Nephron (organoid): Measurements from ENCODE around the gene GDF2.

Experiments used
- H3K27ac Mint-ChIP-seq, 3 experiments: 2 replicates each; pipeline ENCODE4 v1.8.0; 2020; ENCODE audit warnings: mixed read lengths in 3 of 3, mild to moderate bottlenecking in 2 of 3, moderate library complexity in 1 of 3
- H3K27me3 Mint-ChIP-seq: 2 replicates; pipeline ENCODE4 v1.8.0; 2021; ENCODE audit warnings: low read depth, mild to moderate bottlenecking, moderate library complexity, mixed read lengths
- H3K36me3 Mint-ChIP-seq: 2 replicates; pipeline ENCODE4 v1.8.0; 2020; ENCODE audit warnings: low read depth, mixed read lengths
- H3K4me1 Mint-ChIP-seq: 2 replicates; pipeline ENCODE4 v1.8.0; 2020; ENCODE audit warnings: mixed read lengths
- H3K4me3 Mint-ChIP-seq, 3 experiments: 2 replicates each; pipeline ENCODE4 v1.8.0; 2020; ENCODE audit warnings: mild to moderate bottlenecking in 3 of 3, mixed read lengths in 3 of 3, moderate library complexity in 2 of 3
- H3K9me3 Mint-ChIP-seq: 2 replicates; pipeline ENCODE4 v1.8.0; 2020; ENCODE audit warnings: mixed read lengths
- CTCF ChIP-seq, 3 experiments: fragments of 200-600 bp; sonication (generic); IDR thresholded peaks; one replicate each; pipeline ENCODE4 v1.5.0; 2021; ENCODE audit warnings: antibody characterized with exemption in 3 of 3; ENCODE audit not compliant: unreplicated experiment in 3 of 3

The GDF2 gene

DNA sequence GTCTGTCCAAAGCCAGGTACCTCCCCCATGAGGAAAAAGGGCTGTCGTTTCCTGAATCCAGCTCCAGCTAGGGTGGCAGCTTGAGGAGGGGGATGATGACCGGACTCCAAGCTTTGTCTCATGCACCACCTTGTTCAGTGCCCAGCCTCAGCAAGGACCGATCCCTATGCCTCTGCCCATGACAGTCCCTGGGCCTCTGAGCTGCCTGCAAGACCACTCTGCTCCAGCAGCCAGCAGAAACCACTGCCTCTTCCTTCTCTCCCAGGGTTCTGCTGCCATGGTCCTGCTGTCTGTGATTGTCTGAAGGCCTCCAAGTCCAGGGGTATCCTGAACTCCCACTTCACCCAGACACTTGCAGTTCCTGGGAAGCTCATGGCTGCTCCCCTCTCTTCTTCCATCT is 43.5 kb upstream of the GDF2 start:
- Mint-ChIP-seq H3K9me3 (peaks cover 4% of the 10 kb centered on the region), H3K36me3 (no peaks in the 10 kb centered on the region), H3K27me3 (peaks cover 33% of the 10 kb centered on the region), H3K4me1 (no peaks in the 10 kb centered on the region), H3K27ac (no peak overlapping the region), H3K4me3 (no peak overlapping the region)
- no peak for TF ChIP-seq CTCF (IDR thresholded peaks at IDR 0.05; ENCODE audit: unreplicated experiment in 3 of 3)

DNA sequence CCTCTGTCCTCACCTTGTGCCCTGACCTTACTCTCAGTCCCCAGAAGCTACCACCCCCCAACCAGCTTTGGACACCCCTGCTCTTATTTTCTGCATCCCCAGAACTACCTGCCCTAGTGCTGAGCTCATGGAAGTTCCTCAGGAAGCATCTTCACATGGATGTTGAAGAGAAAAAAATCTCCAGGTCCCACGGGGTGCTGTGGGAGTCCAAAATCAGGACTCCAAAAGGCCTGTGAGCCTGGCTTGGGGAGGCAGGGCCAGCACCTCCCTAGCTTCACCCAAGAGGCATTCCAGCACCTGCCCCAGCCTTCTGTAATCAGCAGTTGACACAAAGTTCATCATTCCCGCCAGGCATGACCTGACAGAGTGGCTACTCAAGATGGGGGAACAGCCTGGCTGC is 43.0 kb upstream of the GDF2 start:
- Mint-ChIP-seq H3K27me3 (peaks cover 33% of the 10 kb centered on the region), H3K4me3 (no peak overlapping the region), H3K27ac (no peak overlapping the region), H3K4me1 (no peaks in the 10 kb centered on the region), H3K36me3 (no peaks in the 10 kb centered on the region), H3K9me3 (no peaks in the 10 kb centered on the region)
- no peak for TF ChIP-seq CTCF (IDR thresholded peaks at IDR 0.05; ENCODE audit: unreplicated experiment in 3 of 3)

DNA sequence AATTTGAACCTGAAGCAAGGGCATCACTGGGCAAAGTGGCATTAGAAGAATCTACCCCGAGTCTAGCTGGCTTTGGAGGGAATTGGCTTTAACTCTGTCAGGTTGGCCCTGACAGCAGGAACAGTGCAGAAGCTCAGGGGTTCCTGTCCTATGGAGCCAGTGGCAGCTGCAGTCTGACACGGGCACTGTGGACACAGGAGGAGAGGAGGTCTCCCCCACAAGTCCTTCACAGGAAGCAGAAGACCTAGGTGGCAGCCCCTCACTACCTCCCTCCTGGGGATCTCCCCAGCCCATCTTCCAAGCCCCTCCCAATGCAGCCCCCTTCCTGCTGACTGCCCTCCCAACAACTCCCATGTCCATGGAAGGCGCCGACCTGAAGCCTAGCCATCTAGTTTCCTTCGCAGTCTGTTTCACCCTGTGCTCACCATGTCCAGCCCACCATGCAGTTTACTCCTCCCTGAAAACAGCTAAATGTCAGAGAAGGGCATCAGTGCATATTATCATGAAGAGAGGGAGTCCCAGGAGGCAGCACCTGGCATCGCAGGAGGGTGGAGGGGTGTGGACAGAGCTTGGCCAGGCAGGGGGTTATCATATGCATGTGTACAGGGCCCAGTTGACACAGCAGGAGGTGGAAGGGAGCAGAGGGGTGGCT is 40.1 kb upstream of the GDF2 start:
- no peak overlapping the region for H3K27ac Mint-ChIP-seq
- H3K4me3 Mint-ChIP-seq = no peak overlapping the region
- H3K27me3 Mint-ChIP-seq = peaks cover 41% of the 10 kb centered on the region
- H3K9me3 Mint-ChIP-seq = no peaks in the 10 kb centered on the region
- no peaks in the 10 kb centered on the region for H3K36me3 Mint-ChIP-seq
- no peaks in the 10 kb centered on the region for H3K4me1 Mint-ChIP-seq
- TF ChIP-seq CTCF (IDR thresholded peaks at IDR 0.05; ENCODE audit: unreplicated experiment in 3 of 3) = no peak

DNA sequence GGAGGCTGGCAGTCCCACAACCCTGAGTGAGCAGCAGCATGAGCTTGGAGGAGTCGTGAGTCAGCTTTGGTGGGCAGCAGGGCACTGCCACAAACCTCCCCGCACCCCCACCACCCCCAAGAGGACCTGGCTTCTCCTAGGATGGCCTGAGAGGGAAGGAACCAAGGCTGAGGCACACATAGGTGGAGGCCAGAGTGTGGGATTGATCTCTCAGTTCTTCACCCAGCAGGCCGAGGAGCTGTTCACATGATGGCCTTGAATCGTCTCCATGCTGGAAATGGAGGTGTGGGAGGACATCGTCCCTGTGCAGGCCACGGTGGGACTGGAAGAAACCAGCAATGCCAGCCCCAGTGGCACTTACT is 39.6 kb upstream of the GDF2 start:
- H3K4me3 Mint-ChIP-seq = no peak overlapping the region
- TF ChIP-seq CTCF (IDR thresholded peaks at IDR 0.05; ENCODE audit: unreplicated experiment in 3 of 3) = no peak
- H3K4me1 Mint-ChIP-seq = peaks cover 4% of the 10 kb centered on the region
- peaks cover 42% of the 10 kb centered on the region for H3K27me3 Mint-ChIP-seq
- no peak overlapping the region for H3K27ac Mint-ChIP-seq
- H3K9me3 Mint-ChIP-seq = no peaks in the 10 kb centered on the region
- no peaks in the 10 kb centered on the region for H3K36me3 Mint-ChIP-seq

- no peak overlapping the region for H3K4me3 Mint-ChIP-seq
- TF ChIP-seq CTCF (IDR thresholded peaks at IDR 0.05; ENCODE audit: unreplicated experiment in 3 of 3) = no peak
- H3K36me3 Mint-ChIP-seq = no peaks in the 10 kb centered on the region
- H3K27ac Mint-ChIP-seq = no peak overlapping the region
- peaks cover 5% of the 10 kb centered on the region for H3K4me1 Mint-ChIP-seq
- no peaks in the 10 kb centered on the region for H3K9me3 Mint-ChIP-seq
- peaks cover 47% of the 10 kb centered on the region for H3K27me3 Mint-ChIP-seq
These were observed 39.1 kb upstream of the GDF2 start for GRCh38 chr10:47283101-47283630.

DNA sequence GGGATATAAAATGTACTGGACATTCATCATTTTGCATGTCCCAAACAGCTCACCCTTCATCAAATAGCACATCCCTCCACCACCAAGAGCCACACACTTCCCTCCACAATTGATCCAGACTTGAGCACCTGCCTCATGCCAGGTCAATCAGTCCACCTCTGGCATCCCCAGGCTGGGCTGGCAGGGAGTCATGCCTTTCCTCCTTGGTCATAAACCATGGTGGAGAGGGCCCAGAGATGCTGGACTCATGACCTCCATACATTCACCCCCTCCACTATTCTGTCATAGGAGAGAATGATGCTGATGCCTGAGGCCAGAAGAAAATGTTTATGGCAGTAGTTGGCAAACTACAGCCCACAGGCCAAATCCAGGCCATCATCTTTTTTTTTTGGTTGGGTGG is 38.4 kb upstream of the GDF2 start:
- no peak for TF ChIP-seq CTCF (IDR thresholded peaks at IDR 0.05; ENCODE audit: unreplicated experiment in 3 of 3)
- H3K4me3 Mint-ChIP-seq = no peak overlapping the region
- H3K4me1 Mint-ChIP-seq = peaks cover 8% of the 10 kb centered on the region
- H3K9me3 Mint-ChIP-seq = no peaks in the 10 kb centered on the region
- no peaks in the 10 kb centered on the region for H3K36me3 Mint-ChIP-seq
- no peak overlapping the region for H3K27ac Mint-ChIP-seq
- H3K27me3 Mint-ChIP-seq = peaks cover 52% of the 10 kb centered on the region
